HG03442 (cell line): ENCODE measurements around the gene CLCA2.

Experiments
- ATAC-seq: cut with Tn5 transposase; IDR thresholded peaks from one replicate; pipeline ENCODE4 v1.9.1; 2021; ENCODE audit warnings: mild to moderate bottlenecking, moderate library complexity; ENCODE audit not compliant: unreplicated experiment

Gene CLCA2

DNA sequence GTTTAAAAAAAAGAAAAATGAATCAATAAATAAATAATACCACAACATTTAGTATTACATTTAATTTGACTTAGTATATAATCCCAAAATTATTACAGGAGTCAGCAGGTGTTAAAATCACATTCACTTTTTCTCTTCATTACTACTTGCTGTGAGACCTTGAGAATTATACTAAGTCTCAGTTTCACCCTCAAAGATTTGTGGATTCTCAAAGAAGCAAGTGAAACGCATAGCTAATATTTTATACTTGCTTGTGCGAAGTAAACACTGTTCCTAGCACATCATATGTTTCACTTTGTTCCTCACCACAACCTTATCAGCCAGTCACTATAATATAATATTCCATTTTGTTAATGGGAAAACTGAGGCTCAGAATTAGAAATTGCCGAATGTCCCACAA, 48.8 kb downstream of the CLCA2 start:
- ATAC-seq = no peak

GRCh38 chr1:86477256-86477655, 53.3 kb downstream of the CLCA2 start:
- ATAC-seq = no peak

GRCh38 chr1:86477682-86478081, 53.7 kb downstream of the CLCA2 start:
- ATAC-seq = no peak

- ATAC-seq = no peak
Observed at GRCh38 chr1:86478416-86479156, 54.6 kb downstream of the CLCA2 start.

DNA sequence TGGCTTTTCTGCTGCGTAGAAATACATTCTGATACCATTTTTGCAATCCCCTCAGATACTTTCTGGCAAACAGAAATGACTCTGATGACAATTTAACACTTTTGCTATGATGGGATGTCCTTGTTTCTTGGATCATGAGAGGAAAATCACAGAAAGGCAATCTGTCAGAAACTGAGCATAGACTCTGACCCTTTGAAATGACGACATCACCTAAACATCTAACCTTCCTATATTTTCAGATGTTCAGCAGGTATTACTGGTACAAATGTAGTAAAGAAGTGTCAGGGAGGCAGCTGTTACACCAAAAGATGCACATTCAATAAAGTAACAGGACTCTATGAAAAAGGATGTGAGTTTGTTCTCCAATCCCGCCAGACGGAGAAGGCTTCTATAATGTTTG, 58.0 kb downstream of the CLCA2 start:
- no peak for ATAC-seq

DNA sequence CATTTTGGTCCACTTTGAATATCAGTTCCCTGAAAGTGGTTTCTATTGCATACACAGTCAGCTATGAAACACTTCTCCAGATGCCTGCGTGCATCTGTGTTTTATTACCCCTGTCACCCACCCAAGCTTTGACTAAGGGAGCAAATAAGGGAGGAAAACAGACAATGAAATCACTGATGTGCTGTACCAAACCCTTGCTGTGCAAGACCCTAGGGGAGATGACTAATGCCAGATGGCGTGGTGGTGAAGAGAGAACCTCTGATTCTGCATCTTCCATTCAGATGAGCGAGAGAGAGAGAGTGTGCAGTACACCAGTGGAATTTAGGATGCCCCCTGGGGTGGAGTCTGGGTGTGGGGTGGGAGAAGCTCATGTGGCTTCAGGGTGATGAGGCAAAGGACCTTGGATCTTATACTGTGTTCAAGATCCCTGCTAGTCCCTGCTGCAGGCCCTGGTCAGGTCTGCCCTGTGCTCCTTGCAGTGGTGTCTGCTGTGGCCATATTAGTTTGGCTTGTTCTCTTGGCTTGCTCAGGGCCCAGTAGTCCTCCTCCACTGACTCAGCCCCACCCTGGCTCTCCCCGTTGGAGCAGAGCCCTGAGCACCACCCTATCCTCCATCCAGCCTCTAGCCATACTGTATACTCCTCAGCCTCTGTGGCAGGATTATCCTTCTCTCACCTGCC, 63.3 kb downstream of the CLCA2 start:
- no peak for ATAC-seq

DNA sequence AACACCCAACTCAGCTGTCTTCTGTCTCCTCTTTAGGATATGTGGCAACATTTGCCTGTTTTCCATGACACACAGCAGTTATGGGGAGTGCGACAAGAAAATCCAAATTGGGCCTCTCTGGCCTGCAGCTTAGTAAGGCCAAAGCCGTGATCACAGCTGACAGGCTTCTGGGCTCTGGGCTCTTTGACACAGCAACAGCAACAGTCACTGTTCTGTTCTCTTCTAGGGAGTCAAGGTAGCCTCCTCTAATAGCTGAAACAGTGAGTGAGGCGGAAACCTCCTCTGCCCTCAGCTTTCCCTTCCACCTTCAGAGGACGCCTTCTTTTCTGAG, 63.8 kb downstream of the CLCA2 start:
- ATAC-seq = no peak

DNA sequence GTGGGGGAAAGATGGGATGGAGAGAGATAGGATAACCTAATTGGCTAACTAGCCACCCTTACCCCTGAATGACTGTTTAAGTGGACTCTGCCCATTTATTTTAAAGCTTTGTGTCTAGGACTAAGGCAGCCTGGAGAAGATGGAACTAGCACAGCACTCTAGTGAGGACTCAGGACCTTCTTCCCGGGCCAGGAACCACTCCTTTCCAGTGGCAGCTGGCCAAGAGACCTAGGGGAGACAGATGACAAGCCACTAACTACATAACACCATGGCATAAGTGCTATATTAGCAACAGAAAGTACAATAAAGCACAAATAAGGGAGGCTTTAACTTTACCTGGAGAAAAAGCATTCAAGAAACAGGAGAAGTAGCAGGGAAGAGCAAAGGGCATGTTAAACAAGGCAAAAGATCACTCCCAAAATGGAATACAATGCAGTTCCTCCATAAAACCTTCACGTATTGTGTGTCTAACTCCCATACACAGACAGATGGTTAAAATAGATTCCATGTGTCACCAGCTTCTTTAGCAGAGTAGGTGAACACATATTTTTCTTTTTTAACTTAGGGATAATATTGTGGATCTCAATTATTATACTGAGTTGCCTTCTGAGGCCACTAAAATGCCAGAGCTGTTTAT, 65.4 kb downstream of the CLCA2 start:
- no peak for ATAC-seq

GRCh38 chr1:86491171-86491950, 67.4 kb downstream of the CLCA2 start:
- no peak for ATAC-seq

GRCh38 chr1:86498281-86498680, 74.3 kb downstream of the CLCA2 start:
- no peak for ATAC-seq

GRCh38 chr1:86499987-86500593, 76.1 kb downstream of the CLCA2 start:
- no peak for ATAC-seq

DNA sequence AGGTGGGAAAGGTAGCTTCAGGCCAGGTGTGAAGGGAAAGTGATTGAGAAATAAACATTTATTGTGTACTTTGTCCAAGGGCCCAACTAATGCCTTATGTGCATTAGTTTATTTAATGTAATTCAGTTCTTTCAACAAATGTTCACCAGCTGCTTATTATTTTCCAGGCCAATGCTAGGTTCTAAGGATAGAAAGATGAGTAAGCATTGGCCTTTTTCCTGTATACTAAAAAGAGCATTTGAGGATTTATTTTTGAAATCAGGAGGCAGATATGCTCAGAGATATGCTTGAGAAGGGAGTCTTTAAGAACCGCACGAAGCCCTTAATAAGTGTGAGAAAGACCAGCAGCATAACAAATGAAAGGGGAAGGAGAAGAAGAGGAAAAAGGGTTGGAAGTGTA, 76.7 kb downstream of the CLCA2 start:
- ATAC-seq = no peak

- ATAC-seq = peak; percentile 74
Observed at GRCh38 chr1:86502125-86502646, 78.2 kb downstream of the CLCA2 start.

DNA sequence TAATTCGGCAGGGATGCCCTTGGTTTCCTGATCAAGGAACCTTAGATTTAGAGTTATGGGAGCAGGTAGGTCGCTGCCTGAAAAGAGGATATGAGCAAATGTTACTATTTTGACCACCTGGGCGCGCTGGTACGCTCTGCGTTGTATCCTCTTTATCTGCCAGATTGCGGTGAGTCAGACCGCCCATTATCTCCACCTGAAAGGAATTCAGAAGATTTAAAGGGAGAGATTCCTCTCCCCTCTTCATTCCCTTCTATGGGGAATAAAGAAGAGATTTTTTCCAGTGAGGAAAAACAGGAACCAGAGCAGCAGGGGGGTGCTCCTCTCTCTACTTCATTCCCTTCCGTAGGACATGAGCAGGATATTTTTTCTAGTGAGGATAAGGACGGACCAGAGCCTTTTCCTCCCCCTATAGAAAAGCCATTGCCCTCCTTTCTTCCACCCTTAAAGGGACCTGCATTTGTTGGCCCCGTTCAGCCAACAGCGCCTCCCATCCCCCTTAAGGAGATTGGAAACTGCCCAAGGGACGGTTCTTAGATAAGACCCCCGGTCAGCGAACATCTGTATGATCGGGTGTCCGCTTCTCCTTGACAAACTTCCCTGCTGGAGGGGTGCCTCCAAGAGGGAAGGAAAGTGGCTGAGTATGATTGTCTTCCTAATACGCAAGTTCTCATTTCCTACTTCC, 78.9 kb downstream of the CLCA2 start:
- ATAC-seq = peak; percentile 33

DNA sequence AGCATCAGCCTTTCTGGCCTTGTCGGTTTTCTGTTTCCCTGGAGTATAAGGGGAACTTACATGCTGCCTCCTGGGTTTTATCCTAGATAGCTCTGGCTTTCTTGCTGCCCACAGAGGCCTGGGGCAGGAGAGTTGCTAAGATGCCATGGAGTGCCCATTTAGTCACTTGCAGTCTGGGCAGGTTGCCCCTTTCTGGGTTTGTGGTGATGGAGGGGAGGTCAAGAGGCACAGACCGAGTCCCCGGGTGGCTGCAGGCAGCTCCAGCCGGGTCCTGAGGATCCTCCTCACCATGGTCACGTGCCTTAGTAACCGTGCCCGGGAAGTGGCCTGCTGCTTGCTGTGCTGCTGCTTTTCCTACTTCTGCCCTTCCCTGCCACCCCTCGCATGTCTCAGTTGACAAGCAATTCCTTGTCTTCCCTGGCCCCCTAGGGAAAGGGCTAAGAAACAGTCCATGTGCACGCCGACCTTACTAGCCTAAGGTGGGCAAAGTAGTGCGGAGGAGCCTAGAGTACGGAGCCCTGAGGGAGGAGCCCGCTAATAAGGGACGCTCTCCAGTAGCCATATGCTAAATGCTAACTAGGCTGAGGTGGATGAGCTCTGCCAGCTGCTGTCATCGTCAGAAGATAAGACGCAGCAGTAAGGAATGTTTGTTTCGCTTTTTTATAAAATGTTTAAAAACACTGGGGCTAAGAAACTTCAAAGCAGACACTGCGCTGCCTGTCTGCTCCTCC, 79.6 kb downstream of the CLCA2 start:
- no peak for ATAC-seq

- no peak for ATAC-seq
Observed at GRCh38 chr1:86504137-86504479, 80.1 kb downstream of the CLCA2 start.

GRCh38 chr1:86504895-86505563, 81.1 kb downstream of the CLCA2 start:
- ATAC-seq = no peak

GRCh38 chr1:86505564-86505902, 81.6 kb downstream of the CLCA2 start:
- ATAC-seq = no peak
